Stimulated activated CD8-positive, alpha-beta memory T cell treated with anti-CD3 and anti-CD28 coated beads, Interleukin-15, amount 100 ng/mL, for 1 hour (primary cell): ENCODE results near the gene VTI1A.

Experiments used
- DNase-seq: peaks from one replicate; pipeline ENCODE4 v3.0.0-alpha.2; 2020; ENCODE audit warnings: low read depth

Gene VTI1A

GRCh38 chr10:112758961-112759360, 311.9 kb downstream of the VTI1A start:
- no peak for DNase-seq

GRCh38 chr10:112759496-112759895, 312.5 kb downstream of the VTI1A start:
- DNase-seq, result no peak

- DNase-seq, result no peak
Observed at GRCh38 chr10:112761256-112761655, 314.2 kb downstream of the VTI1A start.

DNA sequence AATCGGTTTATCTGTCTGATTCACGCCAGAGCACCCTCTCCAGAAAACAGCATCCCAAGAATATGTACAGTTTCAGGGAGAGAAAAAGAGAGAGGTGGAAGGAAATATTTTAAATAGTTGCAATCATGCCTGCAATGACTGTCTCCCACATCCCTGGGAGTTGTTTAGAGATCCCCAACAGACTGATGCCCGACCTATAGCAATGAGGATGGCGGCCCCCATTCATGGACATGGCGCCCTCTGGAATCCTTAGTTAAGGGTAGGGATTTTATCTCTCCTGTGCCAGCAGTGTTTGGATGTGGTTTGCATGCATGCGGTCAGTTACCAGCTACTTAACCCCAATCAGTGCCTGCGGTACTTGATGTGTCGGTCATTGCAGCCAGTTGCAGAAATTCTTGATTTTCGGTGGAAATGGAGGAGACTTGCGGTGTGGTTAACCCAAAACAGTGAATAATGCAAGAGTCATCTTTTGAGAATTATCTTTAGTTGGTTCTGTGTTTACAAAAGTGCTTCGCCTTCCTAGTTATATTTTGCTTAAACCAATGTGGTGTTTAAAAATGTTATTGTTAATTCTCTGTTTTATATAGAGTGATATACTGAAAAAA, 317.0 kb downstream of the VTI1A start:
- DNase-seq, result no peak

DNA sequence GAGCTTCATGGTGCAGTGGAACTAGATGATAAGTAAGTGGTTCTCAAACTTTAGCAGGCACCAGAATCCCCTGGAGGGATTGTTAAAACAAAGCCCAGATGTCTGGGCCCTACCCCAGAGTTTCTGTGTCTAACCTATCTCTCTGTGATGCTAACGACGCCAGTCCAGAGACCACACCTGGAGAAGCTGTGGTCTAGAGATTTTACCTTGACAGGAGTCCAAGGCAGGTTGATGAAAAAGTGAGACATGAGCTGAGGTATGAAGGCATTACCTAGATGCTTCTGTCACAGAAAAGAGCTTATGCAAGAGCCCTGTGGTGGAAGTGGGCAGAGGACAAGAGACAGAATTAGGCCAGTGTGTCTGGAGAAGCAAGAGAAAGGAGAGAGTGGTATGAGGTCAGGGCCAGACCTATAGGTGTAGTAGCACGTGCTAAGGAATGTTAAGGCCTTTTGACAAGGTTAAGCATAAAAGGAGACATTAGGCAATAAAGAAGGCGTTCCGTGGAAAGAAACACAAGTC, 318.8 kb downstream of the VTI1A start:
- no peak for DNase-seq

DNA sequence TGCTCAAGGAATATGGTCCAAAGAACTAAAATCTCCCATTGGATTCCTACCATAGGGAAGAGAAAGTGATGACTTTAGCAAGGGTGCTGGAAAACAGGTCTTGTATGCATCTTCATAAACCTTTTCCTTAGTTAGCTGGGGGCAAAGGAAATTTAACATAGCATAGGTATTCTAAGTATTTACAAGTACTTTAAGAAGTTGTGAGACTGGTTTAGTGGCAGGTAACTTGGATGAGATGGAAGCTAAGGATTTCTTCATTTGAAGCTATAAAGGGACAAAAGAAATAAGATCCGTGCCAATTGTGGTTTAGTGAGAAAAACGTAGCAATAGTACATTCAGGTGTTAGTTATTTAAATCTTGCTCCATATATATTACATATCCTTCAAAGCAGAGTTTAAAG, 319.6 kb downstream of the VTI1A start:
- no peak for DNase-seq

DNA sequence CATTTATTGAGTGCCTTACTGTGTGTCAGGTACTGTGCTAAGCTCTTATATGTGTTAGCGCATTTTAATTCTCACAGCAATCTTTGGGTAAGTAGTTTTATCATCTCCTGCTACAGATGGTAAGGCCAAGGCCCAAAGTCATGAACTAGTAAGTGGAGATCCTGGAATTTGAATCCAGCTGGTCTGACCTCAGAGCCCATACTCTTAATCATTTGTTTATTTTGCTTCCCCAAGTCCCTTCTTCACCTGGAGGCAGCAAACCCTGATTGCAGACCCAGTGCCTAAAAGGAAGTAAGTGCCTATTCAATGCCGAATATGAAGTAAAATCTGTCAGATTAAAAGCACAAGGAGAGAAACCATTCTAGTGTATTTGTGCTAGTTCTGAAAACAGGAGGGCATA, 320.1 kb downstream of the VTI1A start:
- DNase-seq, result no peak

DNA sequence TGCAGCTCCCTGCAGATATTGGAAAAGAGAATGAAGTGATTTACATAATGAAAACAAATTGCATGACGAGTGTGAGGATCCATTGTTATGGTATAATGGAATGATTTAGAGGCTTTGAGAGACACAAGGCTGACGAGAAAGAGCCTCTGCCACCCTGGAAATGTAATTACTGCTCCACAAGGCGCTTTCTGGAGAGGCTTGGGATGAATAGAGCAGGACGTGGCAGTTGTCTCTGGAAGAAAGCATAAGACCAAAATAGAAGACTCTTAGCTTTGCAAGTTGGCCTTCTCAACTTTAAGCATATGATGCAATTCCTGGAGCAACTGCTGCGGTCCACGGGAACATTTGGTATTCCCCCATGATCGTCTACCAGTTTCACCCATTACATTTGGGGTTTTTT, 321.1 kb downstream of the VTI1A start:
- no peak for DNase-seq

DNA sequence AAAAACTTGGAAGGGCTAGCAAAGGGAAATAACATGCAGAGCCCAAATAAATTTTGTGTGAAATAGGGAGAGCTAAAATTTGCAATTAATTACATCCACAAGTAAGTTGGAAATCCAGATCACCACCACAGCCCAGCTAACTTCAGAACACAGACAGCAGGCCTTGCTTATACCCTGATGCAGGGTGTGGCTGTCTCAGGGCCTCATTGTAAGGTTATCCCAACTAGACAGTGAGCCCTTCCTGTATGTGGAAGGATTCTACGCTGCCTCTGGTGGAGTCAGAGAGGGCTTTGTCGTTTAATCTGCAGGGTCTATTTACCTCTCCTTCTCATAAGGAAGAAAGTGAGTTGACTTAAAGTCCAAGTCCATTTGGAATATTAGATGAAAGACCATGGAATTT, 322.1 kb downstream of the VTI1A start:
- no peak for DNase-seq

DNA sequence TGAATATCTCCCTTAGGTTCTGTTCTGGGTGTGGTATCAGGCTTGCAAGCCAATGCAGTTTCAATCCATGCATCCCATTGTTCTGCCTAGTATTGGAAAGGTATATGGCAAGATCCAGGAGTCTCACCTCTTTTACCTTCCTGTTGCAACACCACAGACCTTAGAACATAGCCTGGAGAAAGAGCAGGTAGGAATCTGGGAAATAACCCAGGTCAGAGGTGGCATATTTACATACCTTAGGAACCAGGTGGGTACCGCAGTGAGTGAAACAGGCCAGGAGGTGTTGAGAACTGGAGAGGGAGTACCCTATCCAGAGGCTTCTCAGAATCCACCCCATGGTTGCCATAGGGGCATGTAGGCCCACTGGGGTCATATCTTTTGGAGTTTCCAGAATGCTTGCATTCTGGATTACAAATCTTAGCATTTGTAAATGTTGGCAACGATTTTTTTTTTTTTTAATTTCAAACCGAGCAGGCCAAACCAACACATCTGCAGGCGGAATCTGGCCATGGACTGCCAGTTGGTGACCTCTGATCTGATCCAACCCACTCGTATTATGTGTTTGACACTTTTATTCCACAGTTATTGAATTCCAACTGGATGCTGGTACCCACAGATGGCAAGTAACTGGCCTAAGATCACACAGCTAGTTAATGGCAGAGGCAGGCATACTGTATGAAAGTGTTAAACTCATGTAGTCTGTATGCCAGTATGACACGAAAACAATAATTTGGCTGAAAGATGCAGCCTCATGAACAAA, 322.8 kb downstream of the VTI1A start:
- DNase-seq, result no peak

- DNase-seq, result no peak
Observed at GRCh38 chr10:112771733-112772132, 324.7 kb downstream of the VTI1A start.

- DNase-seq, result no peak
Observed at GRCh38 chr10:112773783-112774182, 326.8 kb downstream of the VTI1A start.

DNA sequence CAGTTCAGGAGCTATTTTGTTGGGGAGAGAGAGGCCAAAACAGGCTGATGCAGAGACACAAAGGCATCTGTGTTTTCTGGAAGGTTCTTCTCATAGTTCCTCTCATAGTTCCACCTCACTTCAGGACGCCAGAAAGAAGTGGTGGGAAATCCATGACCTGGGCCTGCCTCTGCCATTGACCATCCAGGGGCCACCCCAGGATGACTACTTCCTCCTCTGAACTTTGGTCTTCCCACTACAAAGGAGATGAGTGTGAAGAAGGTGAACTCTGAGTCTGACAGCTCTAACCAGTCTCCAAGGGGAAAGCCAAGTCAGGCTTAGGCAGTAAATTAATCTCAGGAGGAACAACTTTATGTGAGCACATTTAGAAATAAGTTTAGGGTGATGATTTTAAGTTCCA, 327.2 kb downstream of the VTI1A start:
- DNase-seq, result no peak

- DNase-seq, result no peak
Observed at GRCh38 chr10:112774798-112775197, 327.8 kb downstream of the VTI1A start.

- DNase-seq, result no peak
Observed at GRCh38 chr10:112775381-112775780, 328.4 kb downstream of the VTI1A start.

GRCh38 chr10:112775892-112776674, 329.1 kb downstream of the VTI1A start:
- DNase-seq, result no peak

DNA sequence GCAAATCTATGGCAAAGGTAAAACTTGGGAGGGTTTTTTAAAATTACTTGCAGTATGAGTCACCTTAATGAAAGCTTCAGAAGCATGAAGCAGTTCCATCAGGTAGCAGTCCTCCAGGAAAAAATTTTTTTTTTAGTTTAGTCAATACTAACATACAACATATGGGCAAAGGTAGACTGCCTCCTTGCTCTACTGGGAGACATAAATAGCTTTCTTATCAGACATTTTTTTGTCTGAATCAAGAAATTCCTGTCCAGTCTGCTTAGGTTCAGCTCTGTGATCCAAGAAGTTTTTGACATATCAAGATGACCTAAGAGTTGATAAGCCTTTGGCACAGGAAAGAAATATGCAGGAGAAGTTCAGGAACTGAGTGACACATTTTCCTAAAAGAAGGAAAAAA, 331.6 kb downstream of the VTI1A start:
- DNase-seq, result no peak

DNA sequence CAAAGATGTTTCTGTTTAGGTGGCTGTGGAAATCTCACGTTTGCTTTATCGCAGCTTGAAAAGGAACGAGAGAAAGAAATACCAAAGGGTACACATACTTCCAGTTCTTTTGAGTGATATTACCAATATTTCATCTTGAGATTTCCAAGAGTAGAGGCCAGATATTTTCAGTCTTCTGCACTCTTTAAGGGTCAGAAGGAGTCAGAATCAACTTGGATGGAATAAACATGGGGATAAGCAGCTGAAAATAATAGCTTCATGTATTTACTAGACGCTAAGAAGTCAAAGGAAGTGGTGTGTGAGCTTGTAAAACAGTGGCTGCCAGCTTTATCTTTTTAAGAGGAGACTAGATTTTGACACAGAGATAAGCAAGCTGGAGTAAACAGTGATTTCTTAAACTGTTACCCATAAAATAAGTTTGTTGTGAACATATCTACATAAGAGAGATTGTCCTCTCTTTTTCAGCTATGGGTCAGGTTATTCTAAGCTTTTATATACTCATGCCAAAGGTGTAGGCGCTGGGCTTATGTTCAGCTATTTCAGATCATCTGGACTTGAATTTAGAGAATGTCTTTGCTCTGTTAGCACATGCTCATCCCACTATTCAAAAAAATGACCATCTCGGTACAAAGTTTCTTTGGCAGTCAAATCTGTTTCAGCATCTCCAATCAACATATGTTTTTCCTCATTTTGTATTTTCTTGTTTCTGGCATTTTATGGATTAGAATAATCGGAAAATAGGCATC, 332.2 kb downstream of the VTI1A start:
- DNase-seq, result no peak

- DNase-seq, result no peak
Observed at GRCh38 chr10:112782200-112782907, 335.3 kb downstream of the VTI1A start.

GRCh38 chr10:112783351-112784021, 336.5 kb downstream of the VTI1A start:
- DNase-seq, result no peak

DNA sequence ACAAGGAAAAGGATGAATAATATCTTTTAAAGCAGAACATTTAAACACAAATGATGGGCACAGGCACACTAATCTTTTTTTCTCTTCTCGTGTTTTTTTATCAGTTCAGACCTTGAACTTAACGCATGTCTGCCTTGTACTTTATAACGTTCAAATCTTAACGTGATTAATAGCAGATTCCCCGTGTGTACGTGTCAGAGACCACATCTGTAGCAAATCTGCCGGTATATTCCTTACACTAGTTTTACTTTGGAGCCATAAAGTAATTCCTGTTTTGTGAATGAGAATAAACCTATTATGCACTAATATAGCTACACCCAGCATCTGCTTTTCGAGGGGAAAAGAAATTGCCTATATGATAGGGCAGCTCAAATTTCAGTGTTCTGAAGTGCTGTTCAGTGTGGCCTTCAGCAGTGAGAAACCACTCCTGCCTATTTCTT, 337.0 kb downstream of the VTI1A start:
- no peak for DNase-seq
